PFSK-1 (cell line): ENCODE measurements around the gene GSTCD.

Experiments
- FOXP2 ChIP-seq: optimal IDR thresholded peaks from 2 replicates; pipeline ENCODE3; 2011; ENCODE audit warnings: borderline replicate concordance, control low read depth, inconsistent platforms; ENCODE audit not compliant: insufficient read depth; ENCODE audit errors: extremely low read length, extremely low read depth
- POLR2AphosphoS5 ChIP-seq: IDR thresholded peaks from 2 replicates; pipeline ENCODE4 v1.6.1; 2012; ENCODE audit warnings: low read depth, mild to moderate bottlenecking, control low read depth, low read length, moderate library complexity
- SIN3A ChIP-seq: IDR thresholded peaks from 2 replicates; pipeline ENCODE4 v1.6.1; 2012; ENCODE audit warnings: mild to moderate bottlenecking, low read length, moderate library complexity, borderline replicate concordance; ENCODE audit not compliant: insufficient read depth
- TAF1 ChIP-seq: IDR thresholded peaks from 2 replicates; pipeline ENCODE4 v1.6.1; 2012; ENCODE audit warnings: low read length, control low read depth, borderline replicate concordance; ENCODE audit not compliant: insufficient read depth
- TF ChIP-seq, protein P1 (sequence below), 2 experiments: IDR thresholded peaks; 2 replicates each; pipeline versions ENCODE4 v1.6.1 to v1.8.0; 2011 to 2012; ENCODE audit warnings: low read depth in 2 of 2, low read length in 2 of 2, control low read depth in 1 of 2, inconsistent platforms in 1 of 2, mild to moderate bottlenecking in 1 of 2, moderate library complexity in 1 of 2; ENCODE audit not compliant: insufficient read depth in 1 of 2

Gene GSTCD

GRCh38 chr4:105835177-105835576 lies 126.6 kb downstream of the GSTCD start:
- TF ChIP-seq POLR2AphosphoS5 (no peak), TAF1 (no peak), FOXP2 (no peak), SIN3A (no peak)
- TF ChIP-seq, protein P1, sequence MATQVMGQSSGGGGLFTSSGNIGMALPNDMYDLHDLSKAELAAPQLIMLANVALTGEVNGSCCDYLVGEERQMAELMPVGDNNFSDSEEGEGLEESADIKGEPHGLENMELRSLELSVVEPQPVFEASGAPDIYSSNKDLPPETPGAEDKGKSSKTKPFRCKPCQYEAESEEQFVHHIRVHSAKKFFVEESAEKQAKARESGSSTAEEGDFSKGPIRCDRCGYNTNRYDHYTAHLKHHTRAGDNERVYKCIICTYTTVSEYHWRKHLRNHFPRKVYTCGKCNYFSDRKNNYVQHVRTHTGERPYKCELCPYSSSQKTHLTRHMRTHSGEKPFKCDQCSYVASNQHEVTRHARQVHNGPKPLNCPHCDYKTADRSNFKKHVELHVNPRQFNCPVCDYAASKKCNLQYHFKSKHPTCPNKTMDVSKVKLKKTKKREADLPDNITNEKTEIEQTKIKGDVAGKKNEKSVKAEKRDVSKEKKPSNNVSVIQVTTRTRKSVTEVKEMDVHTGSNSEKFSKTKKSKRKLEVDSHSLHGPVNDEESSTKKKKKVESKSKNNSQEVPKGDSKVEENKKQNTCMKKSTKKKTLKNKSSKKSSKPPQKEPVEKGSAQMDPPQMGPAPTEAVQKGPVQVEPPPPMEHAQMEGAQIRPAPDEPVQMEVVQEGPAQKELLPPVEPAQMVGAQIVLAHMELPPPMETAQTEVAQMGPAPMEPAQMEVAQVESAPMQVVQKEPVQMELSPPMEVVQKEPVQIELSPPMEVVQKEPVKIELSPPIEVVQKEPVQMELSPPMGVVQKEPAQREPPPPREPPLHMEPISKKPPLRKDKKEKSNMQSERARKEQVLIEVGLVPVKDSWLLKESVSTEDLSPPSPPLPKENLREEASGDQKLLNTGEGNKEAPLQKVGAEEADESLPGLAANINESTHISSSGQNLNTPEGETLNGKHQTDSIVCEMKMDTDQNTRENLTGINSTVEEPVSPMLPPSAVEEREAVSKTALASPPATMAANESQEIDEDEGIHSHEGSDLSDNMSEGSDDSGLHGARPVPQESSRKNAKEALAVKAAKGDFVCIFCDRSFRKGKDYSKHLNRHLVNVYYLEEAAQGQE (IDR thresholded peaks at IDR 0.05; ENCODE audit: insufficient read depth in 1 of 2, low read depth in 2 of 2, low read length in 2 of 2) = no peak

- TF ChIP-seq, protein P1 (IDR thresholded peaks at IDR 0.05; ENCODE audit: insufficient read depth in 1 of 2, low read depth in 2 of 2, low read length in 2 of 2) = no peak
- TF ChIP-seq POLR2AphosphoS5 = no peak
- TF ChIP-seq FOXP2 = no peak
- no peak for TF ChIP-seq SIN3A
- TF ChIP-seq TAF1 = no peak
Measured at GRCh38 chr4:105836537-105836936, 128.0 kb downstream of the GSTCD start.

DNA sequence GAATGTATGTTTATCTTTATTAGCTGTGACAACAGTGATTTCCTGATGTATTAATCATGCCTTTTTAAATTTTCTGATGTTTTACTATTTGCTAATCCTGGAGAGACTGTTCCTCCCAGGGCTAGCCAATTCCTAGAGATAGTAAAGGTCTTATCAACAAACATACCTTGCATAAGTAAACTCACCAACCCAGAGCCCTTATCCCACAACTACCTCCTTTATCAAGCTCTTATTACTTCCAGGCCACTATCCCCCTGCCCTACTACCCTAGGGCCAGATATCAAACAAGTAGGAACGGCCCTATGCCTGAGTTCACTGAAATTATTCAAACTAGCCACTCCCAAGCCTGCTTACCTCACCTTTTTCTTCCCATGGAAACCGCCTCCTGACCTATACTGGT lies 128.5 kb downstream of the GSTCD start:
- TF ChIP-seq, protein P1 (IDR thresholded peaks at IDR 0.05; ENCODE audit: insufficient read depth in 1 of 2, low read depth in 2 of 2, low read length in 2 of 2) = no peak
- no peak for TF ChIP-seq FOXP2
- no peak for TF ChIP-seq POLR2AphosphoS5
- TF ChIP-seq SIN3A = no peak
- no peak for TF ChIP-seq TAF1

DNA sequence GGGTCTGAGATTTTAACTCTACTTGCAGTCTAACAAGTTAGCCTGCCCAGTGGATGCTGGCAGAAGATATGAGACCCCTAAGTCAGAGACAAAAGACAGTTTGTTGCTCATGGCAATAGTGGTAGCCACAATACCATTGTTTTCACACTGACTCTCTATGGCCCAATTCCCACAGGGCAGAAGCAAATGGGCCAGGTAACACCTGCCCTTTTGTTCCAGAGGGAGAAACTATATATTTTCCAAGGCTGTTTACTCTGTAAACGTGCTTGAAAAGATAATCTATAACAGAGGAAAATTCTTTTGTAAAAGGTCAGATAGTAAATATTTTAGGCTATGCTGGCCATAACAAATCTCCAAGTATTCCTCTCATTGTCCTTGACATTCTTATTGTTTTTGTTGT lies 129.5 kb downstream of the GSTCD start:
- TF ChIP-seq FOXP2 (no peak), POLR2AphosphoS5 (no peak), TAF1 (no peak), SIN3A (no peak)
- TF ChIP-seq, protein P1 (IDR thresholded peaks at IDR 0.05; ENCODE audit: insufficient read depth in 1 of 2, low read depth in 2 of 2, low read length in 2 of 2) = no peak

DNA sequence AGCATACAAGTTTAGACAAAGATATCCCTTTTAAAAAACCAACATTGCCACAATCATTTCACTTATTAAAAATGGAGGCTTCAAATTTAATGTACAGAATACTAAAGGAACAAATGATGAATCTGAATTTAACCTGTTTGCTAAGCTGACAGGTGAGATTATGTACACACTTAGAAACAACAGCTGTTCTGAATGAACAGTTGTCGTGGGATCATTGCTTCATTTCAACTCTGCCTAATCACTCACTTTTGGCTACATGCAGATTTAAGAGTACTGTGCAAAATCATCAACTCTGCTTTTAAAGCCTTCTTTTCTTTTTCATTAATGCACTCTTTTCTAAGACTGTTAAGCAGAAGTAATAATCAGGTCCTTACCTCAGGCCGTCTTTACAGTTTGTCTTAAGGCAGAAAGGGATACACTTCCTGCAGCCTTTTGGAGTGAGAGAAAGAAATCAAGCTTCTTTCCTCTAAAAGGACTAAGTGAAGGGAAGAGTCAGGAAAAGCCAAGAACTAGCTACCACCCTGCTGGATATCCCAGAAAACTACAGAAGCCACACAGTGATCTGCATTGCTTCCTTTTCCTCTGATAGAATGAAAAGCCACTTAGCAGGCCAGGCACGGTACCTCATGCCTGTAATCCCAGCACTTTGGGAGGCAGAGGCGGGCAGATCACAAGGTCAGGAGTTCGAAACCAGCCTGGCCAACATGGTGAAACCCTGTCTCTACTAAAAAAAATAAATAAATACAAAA lies 132.0 kb downstream of the GSTCD start:
- TF ChIP-seq FOXP2 (no peak), SIN3A (no peak), POLR2AphosphoS5 (no peak), TAF1 (no peak)
- TF ChIP-seq, protein P1 (IDR thresholded peaks at IDR 0.05; ENCODE audit: insufficient read depth in 1 of 2, low read depth in 2 of 2, low read length in 2 of 2) = no peak
